NCI-H1417 treated with DMSO at 0.1 percent for 48 hours (cell line): ENCODE results near the gene GNG4.

Source experiments
- DNase-seq: peaks from one replicate; lab custom pipeline; 2025; lab: John Stamatoyannopoulos, UW

Gene GNG4

GRCh38 chr1:235527196-235527814 lies 122.3 kb downstream of the GNG4 start:
- no peak for DNase-seq

GRCh38 chr1:235525314-235525713 lies 124.3 kb downstream of the GNG4 start:
- DNase-seq, result no peak

GRCh38 chr1:235516862-235517446 lies 132.6 kb downstream of the GNG4 start:
- no peak for DNase-seq

GRCh38 chr1:235515844-235516512 lies 133.6 kb downstream of the GNG4 start:
- no peak for DNase-seq

GRCh38 chr1:235513495-235514366 lies 135.9 kb downstream of the GNG4 start:
- no peak for DNase-seq

- DNase-seq, result no peak
Measured at GRCh38 chr1:235511470-235512240, 137.9 kb downstream of the GNG4 start.

- no peak for DNase-seq
Measured at GRCh38 chr1:235510823-235511222, 138.8 kb downstream of the GNG4 start.

GRCh38 chr1:235507623-235508022 lies 142.0 kb downstream of the GNG4 start:
- DNase-seq, result no peak

- peak; percentile 91 for DNase-seq
Measured at GRCh38 chr1:235504494-235505222, 144.9 kb downstream of the GNG4 start.

- DNase-seq, result no peak
Measured at GRCh38 chr1:235504122-235504493, 145.5 kb downstream of the GNG4 start, which contains the start of gene B3GALNT2. Gene B3GALNT2, minus strand, starts transcription at chr1:235504452. Its CDS starts 200 bp downstream, at chr1:235504252.

- DNase-seq, result no peak
Measured at GRCh38 chr1:235503403-235504121, 146.0 kb downstream of the GNG4 start.

GRCh38 chr1:235502601-235503402 lies 146.8 kb downstream of the GNG4 start:
- no peak for DNase-seq

- no peak for DNase-seq
Measured at GRCh38 chr1:235500971-235501540, 148.5 kb downstream of the GNG4 start.
